SK-N-SH (cell line): ENCODE data around the gene MC3R. TPM values are rescaled to one million over a fixed set of nuclear protein-coding genes. Genes with fewer than 3 reads are reported as not detected.

Experiments
- CTCF ChIA-PET: fragments of 300-600, 350-600 bp; formaldehyde crosslinking; extraction: SDS; loops from one replicate; lab custom pipeline; 2021; lab: Yijun Ruan, JAX
- POLR2A ChIA-PET: fragments of 350-600 bp; sonication (Branson Sonifier 250); formaldehyde crosslinking; extraction: SDS; loops from one replicate; lab custom pipeline; 2020; ENCODE audit warnings: antibody characterized with exemption, inconsistent platforms; lab: Yijun Ruan, JAX
- DNase-seq: peaks from one replicate; pipeline ENCODE4 v3.0.0; 2012
- H2AFZ ChIP-seq: fragments of 200-600 bp; sonication (generic); 2 replicates; pipeline ENCODE4 v1.8.1; 2016; ENCODE audit warnings: antibody characterized with exemption, mild to moderate bottlenecking, low read depth
- H3F3A ChIP-seq: fragments of 200-600 bp; sonication (generic); replicated peaks from 2 replicates; pipeline ENCODE3; 2016; ENCODE audit warnings: antibody characterized with exemption, mild to moderate bottlenecking; ENCODE audit not compliant: insufficient read depth
- H3K27ac ChIP-seq, 2 experiments: fragments of 200-500 bp in 1 of 2; fragments of 200-600 bp in 1 of 2; sonication (Bioruptor generic) in 1 of 2; sonication (generic), shearing (Covaris generic) in 1 of 2; 2 replicates each; pipeline versions ENCODE4 v1.5.1 to v1.6.1; 2014 to 2016; ENCODE audit warnings: low read depth in 2 of 2, inconsistent platforms in 1 of 2, low read length in 1 of 2, mild to moderate bottlenecking in 1 of 2, mixed read lengths in 1 of 2
- H3K27me3 ChIP-seq: fragments of 200-600 bp; sonication (generic), shearing (Covaris generic); 2 replicates; pipeline ENCODE4 v1.6.1; 2016; ENCODE audit warnings: mixed run types; ENCODE audit not compliant: insufficient read depth
- H3K36me3 ChIP-seq, 2 experiments: fragments of 200-500 bp in 1 of 2; fragments of 200-600 bp in 1 of 2; sonication (Bioruptor generic) in 1 of 2; sonication (generic) in 1 of 2; replicated peaks in 1 of 2; 2 replicates each; pipeline versions ENCODE3 to v1.5.1; 2014 to 2016; ENCODE audit warnings: low read length in 1 of 2, mild to moderate bottlenecking in 1 of 2; ENCODE audit not compliant: insufficient read depth in 2 of 2, control insufficient read depth in 1 of 2
- H3K4me1 ChIP-seq, 2 experiments: fragments of 200-500 bp in 1 of 2; fragments of 200-600 bp in 1 of 2; sonication (Bioruptor generic) in 1 of 2; sonication (generic), shearing (Covaris generic) in 1 of 2; 2 replicates each; pipeline versions ENCODE4 v1.5.1 to v1.6.1; 2014 to 2016; ENCODE audit warnings: low read depth in 1 of 2, low read length in 1 of 2, mixed run types in 1 of 2; ENCODE audit not compliant: insufficient read depth in 2 of 2, control insufficient read depth in 1 of 2
- H3K4me2 ChIP-seq: fragments of 200-600 bp; sonication (generic), shearing (Covaris generic); 2 replicates; pipeline ENCODE4 v1.6.1; 2017; ENCODE audit warnings: mixed run types
- H3K4me3 ChIP-seq, 2 experiments: fragments of 200-500 bp in 1 of 2; fragments of 200-600 bp in 1 of 2; sonication (Bioruptor generic) in 1 of 2; sonication (generic), shearing (Covaris generic) in 1 of 2; 2 replicates each; pipeline versions ENCODE4 v1.5.1 to v1.8.1; 2014 to 2016; ENCODE audit warnings: low read depth in 2 of 2, inconsistent platforms in 1 of 2, low read length in 1 of 2, mild to moderate bottlenecking in 1 of 2, mixed read lengths in 1 of 2, moderate library complexity in 1 of 2
- H3K79me2 ChIP-seq: fragments of 200-600 bp; sonication (generic); 2 replicates; pipeline ENCODE4 v1.8.1; 2017; ENCODE audit warnings: mild to moderate bottlenecking; ENCODE audit not compliant: insufficient read depth
- H3K9ac ChIP-seq: fragments of 200-600 bp; sonication (generic); 2 replicates; pipeline ENCODE4 v1.6.1; 2017; ENCODE audit warnings: mixed run types
- H3K9me2 ChIP-seq: fragments of 200-600 bp; sonication (generic); 2 replicates; pipeline ENCODE4 v1.6.1; 2017; ENCODE audit warnings: mixed run types
- H3K9me3 ChIP-seq: fragments of 200-600 bp; sonication (generic); 2 replicates; pipeline ENCODE4 v1.6.1; 2017; ENCODE audit warnings: mixed run types, mild to moderate bottlenecking, moderate library complexity
- H4K20me1 ChIP-seq: fragments of 200-600 bp; sonication (generic); 2 replicates; pipeline ENCODE4 v1.6.1; 2017; ENCODE audit warnings: mild to moderate bottlenecking, mixed run types; ENCODE audit not compliant: insufficient read depth
- CTCF ChIP-seq: fragments of 200-600 bp; sonication (generic); IDR thresholded peaks from 2 replicates; pipeline ENCODE4 v1.6.1; 2017; ENCODE audit warnings: antibody characterized with exemption, mild to moderate bottlenecking, moderate library complexity
- ELF1 ChIP-seq: IDR thresholded peaks from 2 replicates; pipeline ENCODE4 v1.4.0; 2012
- FOXJ3 ChIP-seq: sonication (generic); formaldehyde crosslinking; IDR thresholded peaks from 2 replicates; pipeline ENCODE4 v1.5.1; 2020; ENCODE audit warnings: mild to moderate bottlenecking, missing genetic modification reagents
- FOXM1 ChIP-seq: IDR thresholded peaks from 2 replicates; pipeline ENCODE4 v1.4.0; 2012; ENCODE audit warnings: low read depth, mild to moderate bottlenecking
- GATA2 ChIP-seq: sonication (generic); formaldehyde crosslinking; IDR thresholded peaks from 2 replicates; pipeline ENCODE4 v1.5.0; 2020; ENCODE audit warnings: mild to moderate bottlenecking, missing genetic modification reagents
- JUND ChIP-seq: IDR thresholded peaks from 2 replicates; pipeline ENCODE4 v1.4.0; 2012
- MAX ChIP-seq: IDR thresholded peaks from 2 replicates; pipeline ENCODE4 v1.4.0; 2012; ENCODE audit warnings: low read depth
- NFIC ChIP-seq: IDR thresholded peaks from 2 replicates; pipeline ENCODE4 v1.4.0; 2012; ENCODE audit warnings: borderline replicate concordance
- POLR2AphosphoS5 ChIP-seq: IDR thresholded peaks from 2 replicates; pipeline ENCODE4 v1.6.1; 2012; ENCODE audit warnings: low read depth, low read length
- RAD21 ChIP-seq: IDR thresholded peaks from 2 replicates; pipeline ENCODE4 v1.6.1; 2012; ENCODE audit warnings: mild to moderate bottlenecking, low read length
- RCOR1 ChIP-seq: fragments of 150-350 bp; IDR thresholded peaks from 2 replicates; pipeline ENCODE4 v1.6.1; 2017; ENCODE audit warnings: antibody characterized with exemption, low read length
- RXRA ChIP-seq: IDR thresholded peaks from 2 replicates; pipeline ENCODE4 v1.4.0; 2012; ENCODE audit warnings: low read depth, mild to moderate bottlenecking, borderline replicate concordance
- TAF1 ChIP-seq: IDR thresholded peaks from 2 replicates; pipeline ENCODE4 v1.6.1; 2012; ENCODE audit warnings: low read depth, mild to moderate bottlenecking, low read length, moderate library complexity, borderline replicate concordance
- TCF12 ChIP-seq: IDR thresholded peaks from 2 replicates; pipeline ENCODE4 v1.4.0; 2012
- TEAD4 ChIP-seq: IDR thresholded peaks from 2 replicates; pipeline ENCODE4 v1.4.0; 2012; ENCODE audit warnings: mild to moderate bottlenecking, borderline replicate concordance; ENCODE audit not compliant: insufficient read depth
- YY1 ChIP-seq: IDR thresholded peaks from 2 replicates; pipeline ENCODE4 v1.4.0; 2012; ENCODE audit warnings: low read depth, mild to moderate bottlenecking
- ZBTB33 ChIP-seq: IDR thresholded peaks from 2 replicates; pipeline ENCODE4 v1.4.0; 2012; ENCODE audit warnings: low read depth, borderline replicate concordance
- WGBS: methylation state at CpG from one replicate; pipeline ENCODE4 v1.1.6; 2017; ENCODE audit warnings: low lambda C conversion rate; 5-methylcytosine and 5-hydroxymethylcytosine counted together
- polyA plus RNA-seq, 3 experiments: library from polyadenylated mRNA; depleted of rRNA; stranded (reverse); fragments of >200 nt; gene quantifications; 2 replicates each; pipeline ENCODE4 v1.2.3, GENCODE V29; 2012

Gene MC3R
- polyA plus RNA-seq, 1 of the 3 experiments (the other 2 are of a cell fraction), result not detected

GRCh38 chr20:56274156-56274555 lies 25.6 kb downstream of the MC3R start:
- no peaks in the 10 kb centered on the region for H3K27me3 ChIP-seq
- H3F3A ChIP-seq, result no peaks in the 10 kb centered on the region
- H3K9ac ChIP-seq, result no peak overlapping the region
- no peak overlapping the region for H2AFZ ChIP-seq
- ChIA-PET CTCF (interaction anchor here (1.3 to 1.5 kb wide), 2 partner anchors 26 to 70 kb away, joined by 5 read pairs; partner anchors contain the start of gene MC3R), POLR2A (no interaction called here)
- DNase-seq, result no peak
- H3K36me3 ChIP-seq, result no peaks in the 10 kb centered on the region
- H3K4me3 ChIP-seq, result no peak overlapping the region
- H3K79me2 ChIP-seq, result no peaks in the 10 kb centered on the region
- no peaks in the 10 kb centered on the region for H3K9me2 ChIP-seq
- no peaks in the 10 kb centered on the region for H4K20me1 ChIP-seq
- WGBS, result 10% methylated on average over 5 of the region's 6 CpGs
- no peaks in the 10 kb centered on the region for H3K4me1 ChIP-seq
- no peaks in the 10 kb centered on the region for H3K9me3 ChIP-seq
- no peak overlapping the region for H3K27ac ChIP-seq
- H3K4me2 ChIP-seq, result no peak overlapping the region
- TF ChIP-seq YY1 (no peak), RCOR1 (no peak), CTCF (no peak), TCF12 (no peak), GATA2 (CRISPR knock-in tag) (no peak), JUND (no peak), TEAD4 (no peak), NFIC (no peak), TAF1 (no peak), POLR2AphosphoS5 (no peak), ZBTB33 (no peak), MAX (no peak), RXRA (no peak), FOXJ3 (CRISPR knock-in tag) (no peak), ELF1 (no peak), FOXM1 (no peak)

- H3K9me2 ChIP-seq, result no peaks in the 10 kb centered on the region
- POLR2A ChIA-PET, result no interaction called here
- CTCF ChIA-PET, result interaction anchor here (0.5 to 1.1 kb wide), 2 partner anchors 23 to 1927 kb away, joined by 3 read pairs; no protein-coding TSS in a partner anchor
- no peaks in the 10 kb centered on the region for H3K79me2 ChIP-seq
- no peaks in the 10 kb centered on the region for H4K20me1 ChIP-seq
- TF ChIP-seq RAD21 (no peak), GATA2 (CRISPR knock-in tag) (no peak), ELF1 (no peak), POLR2AphosphoS5 (no peak)
- no peak overlapping the region for H3K4me2 ChIP-seq
- DNase-seq, result no peak
- no peak overlapping the region for H3K4me3 ChIP-seq
- no peaks in the 10 kb centered on the region for H3K27me3 ChIP-seq
- H3K4me1 ChIP-seq, result no peaks in the 10 kb centered on the region
- H3F3A ChIP-seq, result no peaks in the 10 kb centered on the region
- 11% methylated on average over 2 of the region's 2 CpGs for WGBS
- no peaks in the 10 kb centered on the region for H3K36me3 ChIP-seq
- H3K27ac ChIP-seq, result no peak overlapping the region
- no peak overlapping the region for H2AFZ ChIP-seq
- no peak overlapping the region for H3K9ac ChIP-seq
- no peaks in the 10 kb centered on the region for H3K9me3 ChIP-seq
Measured at GRCh38 chr20:56278196-56278595, 29.7 kb downstream of the MC3R start.
